Measurements from ENCODE around the gene TBC1D4. TPM values are rescaled to one million over a fixed set of nuclear protein-coding genes. Genes with fewer than 3 reads are reported as not detected.

Gene TBC1D4
- total RNA-seq, 1 donor from 2014 or later: 47.1 TPM

DNA sequence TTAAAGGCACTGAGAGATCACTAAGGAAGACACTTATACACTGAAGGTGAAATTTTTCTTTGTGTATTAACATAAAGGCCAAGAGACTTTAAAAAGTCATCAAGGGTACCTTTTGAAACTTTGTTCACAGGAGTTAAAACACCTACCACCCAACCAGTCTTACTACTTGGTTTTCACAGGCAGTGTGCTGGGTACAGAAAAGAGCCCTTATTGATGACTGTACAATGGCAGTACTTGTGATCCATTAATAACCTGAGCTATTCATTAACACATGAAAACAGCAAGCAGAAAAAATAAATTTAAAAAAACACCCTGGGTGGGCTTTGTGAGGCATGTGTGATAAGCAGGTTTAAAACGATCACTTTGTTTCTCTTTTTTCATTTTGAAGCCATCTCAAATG, 148.9 kb downstream of the TBC1D4 start:
- H3K27me3 Mint-ChIP-seq: no peaks in the 10 kb centered on the region
- H3K36me3 Mint-ChIP-seq: peaks cover 25% of the 10 kb centered on the region
- H3K27ac Mint-ChIP-seq: no peak overlapping the region
- TF ChIP-seq, protein P1, sequence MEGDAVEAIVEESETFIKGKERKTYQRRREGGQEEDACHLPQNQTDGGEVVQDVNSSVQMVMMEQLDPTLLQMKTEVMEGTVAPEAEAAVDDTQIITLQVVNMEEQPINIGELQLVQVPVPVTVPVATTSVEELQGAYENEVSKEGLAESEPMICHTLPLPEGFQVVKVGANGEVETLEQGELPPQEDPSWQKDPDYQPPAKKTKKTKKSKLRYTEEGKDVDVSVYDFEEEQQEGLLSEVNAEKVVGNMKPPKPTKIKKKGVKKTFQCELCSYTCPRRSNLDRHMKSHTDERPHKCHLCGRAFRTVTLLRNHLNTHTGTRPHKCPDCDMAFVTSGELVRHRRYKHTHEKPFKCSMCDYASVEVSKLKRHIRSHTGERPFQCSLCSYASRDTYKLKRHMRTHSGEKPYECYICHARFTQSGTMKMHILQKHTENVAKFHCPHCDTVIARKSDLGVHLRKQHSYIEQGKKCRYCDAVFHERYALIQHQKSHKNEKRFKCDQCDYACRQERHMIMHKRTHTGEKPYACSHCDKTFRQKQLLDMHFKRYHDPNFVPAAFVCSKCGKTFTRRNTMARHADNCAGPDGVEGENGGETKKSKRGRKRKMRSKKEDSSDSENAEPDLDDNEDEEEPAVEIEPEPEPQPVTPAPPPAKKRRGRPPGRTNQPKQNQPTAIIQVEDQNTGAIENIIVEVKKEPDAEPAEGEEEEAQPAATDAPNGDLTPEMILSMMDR (conservative IDR thresholded peaks at IDR 0.05): no peak
- H3K4me1 Mint-ChIP-seq (ENCODE audit: unreplicated experiment): peaks cover 4% of the 10 kb centered on the region
- H3K4me3 Mint-ChIP-seq: no peak overlapping the region
- H3K9me3 Mint-ChIP-seq: peaks cover 5% of the 10 kb centered on the region
- DNase-seq (ENCODE audit: extremely low spot score, unreplicated experiment): no peak

DNA sequence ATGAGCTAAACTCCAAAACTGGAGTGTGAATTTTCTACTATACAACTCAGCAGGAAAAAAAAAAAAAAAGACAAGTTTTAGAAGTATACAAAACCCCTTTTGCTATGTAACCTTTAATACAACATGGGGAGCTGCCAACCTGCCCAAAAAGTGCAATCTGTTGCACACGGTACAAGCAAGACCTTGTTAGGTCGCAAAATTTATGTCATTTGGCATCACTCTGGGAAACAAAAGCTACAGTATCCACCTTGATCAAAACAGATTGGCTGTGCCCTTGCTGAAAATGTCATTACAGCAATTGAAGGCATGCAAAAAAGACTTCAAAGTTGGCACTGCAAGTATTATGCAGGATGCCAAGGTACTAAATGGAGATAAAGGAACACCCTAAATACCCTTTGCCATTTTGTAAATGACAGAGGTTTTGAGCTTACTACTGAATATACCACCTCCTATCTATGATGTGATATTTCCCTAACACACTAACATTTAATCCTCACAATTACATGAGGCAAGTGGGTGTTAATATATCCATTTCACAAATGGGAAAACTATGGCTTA, 150.1 kb downstream of the TBC1D4 start:
- no peaks in the 10 kb centered on the region for H3K27me3 Mint-ChIP-seq
- DNase-seq (ENCODE audit: extremely low spot score, unreplicated experiment): no peak
- H3K4me1 Mint-ChIP-seq (ENCODE audit: unreplicated experiment): peaks cover 5% of the 10 kb centered on the region
- H3K9me3 Mint-ChIP-seq: peaks cover 5% of the 10 kb centered on the region
- TF ChIP-seq, protein P1 (conservative IDR thresholded peaks at IDR 0.05): no peak
- no peak overlapping the region for H3K27ac Mint-ChIP-seq
- H3K4me3 Mint-ChIP-seq: no peak overlapping the region
- peaks cover 21% of the 10 kb centered on the region for H3K36me3 Mint-ChIP-seq

DNA sequence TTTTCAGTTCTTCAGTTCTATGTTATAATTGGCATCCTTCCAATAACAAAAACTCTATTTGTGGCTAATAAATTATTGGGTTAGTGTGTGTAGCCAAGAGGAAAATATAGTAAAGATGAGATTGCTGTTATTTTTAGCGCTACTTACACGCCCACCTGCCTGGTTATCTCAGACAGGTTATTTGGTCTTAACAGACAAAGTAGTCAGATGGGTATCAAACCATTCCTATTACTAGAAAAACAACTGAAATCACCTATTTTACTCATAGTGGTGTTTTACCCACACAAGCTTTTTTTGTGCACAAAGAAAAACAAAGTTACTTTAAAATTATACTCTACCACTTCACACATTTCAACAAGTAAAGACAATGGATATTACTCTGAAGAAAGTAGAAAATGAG, 151.2 kb downstream of the TBC1D4 start:
- H3K9me3 Mint-ChIP-seq: peaks cover 5% of the 10 kb centered on the region
- peaks cover 26% of the 10 kb centered on the region for H3K36me3 Mint-ChIP-seq
- TF ChIP-seq, protein P1 (conservative IDR thresholded peaks at IDR 0.05): no peak
- peaks cover 12% of the 10 kb centered on the region for H3K4me1 Mint-ChIP-seq (ENCODE audit: unreplicated experiment)
- H3K4me3 Mint-ChIP-seq: no peak overlapping the region
- H3K27ac Mint-ChIP-seq: no peak overlapping the region
- H3K27me3 Mint-ChIP-seq: no peaks in the 10 kb centered on the region
- DNase-seq (ENCODE audit: extremely low spot score, unreplicated experiment): no peak

DNA sequence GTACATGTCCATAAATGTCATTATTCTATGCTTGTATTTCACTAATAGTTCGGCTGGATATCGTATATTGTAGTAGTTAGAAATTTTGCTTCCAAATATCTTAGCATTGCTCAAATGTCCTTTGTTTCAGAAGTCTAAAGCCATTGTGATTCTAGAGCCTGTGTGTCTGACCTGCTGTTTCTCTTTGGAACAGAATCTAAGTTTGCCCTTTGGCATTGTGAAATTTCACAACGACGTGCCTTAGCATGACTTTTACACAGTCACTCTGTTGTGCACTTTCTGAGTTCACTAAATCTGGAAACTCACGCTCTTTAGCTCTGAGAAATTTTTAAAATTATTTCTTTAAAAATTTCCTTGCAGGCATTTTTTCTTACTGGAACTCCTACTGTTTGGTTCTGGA, 152.2 kb downstream of the TBC1D4 start:
- Mint-ChIP-seq H3K4me3 (no peak overlapping the region), H3K4me1 (ENCODE audit: unreplicated experiment) (peaks cover 12% of the 10 kb centered on the region), H3K9me3 (peaks cover 5% of the 10 kb centered on the region), H3K36me3 (peaks cover 17% of the 10 kb centered on the region), H3K27ac (peak overlapping the region; percentile 76), H3K27me3 (no peaks in the 10 kb centered on the region)
- DNase-seq (ENCODE audit: extremely low spot score, unreplicated experiment): no peak
- TF ChIP-seq, protein P1 (conservative IDR thresholded peaks at IDR 0.05): no peak

DNA sequence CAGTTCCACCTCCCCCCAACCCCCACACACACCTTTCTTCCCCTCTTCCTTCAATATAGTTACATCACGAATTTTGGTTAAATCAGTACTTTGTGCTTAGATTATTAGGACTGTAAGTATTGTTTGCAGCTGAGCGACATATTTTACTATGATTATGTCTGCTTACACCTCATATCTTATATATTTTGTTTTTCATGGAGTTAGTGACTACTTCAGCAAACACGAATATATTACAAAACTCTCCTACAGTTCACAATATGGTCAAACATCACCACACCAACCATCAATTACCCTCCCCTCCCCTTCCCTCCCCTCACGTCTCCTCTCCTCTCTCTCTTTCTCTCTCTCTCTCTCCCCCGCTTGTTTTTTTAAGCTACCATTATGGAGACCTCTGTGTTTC, 152.9 kb downstream of the TBC1D4 start:
- Mint-ChIP-seq H3K27ac (peak overlapping the region; percentile 76), H3K36me3 (peaks cover 19% of the 10 kb centered on the region), H3K4me1 (ENCODE audit: unreplicated experiment) (peaks cover 16% of the 10 kb centered on the region)

More for the DNA sequence above, 152.9 kb downstream of the TBC1D4 start:
- TF ChIP-seq, protein P1 (conservative IDR thresholded peaks at IDR 0.05): no peak
- DNase-seq (ENCODE audit: extremely low spot score, unreplicated experiment): no peak
- Mint-ChIP-seq H3K9me3 (peaks cover 5% of the 10 kb centered on the region), H3K27me3 (no peaks in the 10 kb centered on the region), H3K4me3 (no peak overlapping the region)

Measured in type B pancreatic cell (in vitro differentiated cells).